ENCODE measurements around the gene GP2. TPM values are rescaled to one million over a fixed set of nuclear protein-coding genes. Genes with fewer than 3 reads are reported as not detected.

Gene GP2
- total RNA-seq (not detected), polyA plus RNA-seq (ENCODE audit: insufficient read length in 2 of 2) (under 1 TPM; 0.17 to 0.21 TPM)
- long read RNA-seq, donor 1 = 0 reads
- long read RNA-seq, donor 2 = 0 reads
- long read RNA-seq, donor 3 = 0 reads
- long read RNA-seq, donor 4 = 0 reads

- no peaks in the 10 kb centered on the region for H3K9me3 ChIP-seq (ENCODE audit: control insufficient read depth, insufficient read depth, low read length)
- H3K4me3 ChIP-seq (ENCODE audit: low read depth, low read length) = no peak within 1 kb of the TSS
- no peaks in the 10 kb centered on the region for H3K4me1 ChIP-seq (ENCODE audit: control insufficient read depth, insufficient read depth, low read length)
- H3K27me3 ChIP-seq (ENCODE audit: control insufficient read depth, insufficient read depth, low read length) = no peaks in the 10 kb centered on the region
- H3K27ac ChIP-seq (ENCODE audit: low read depth, low read length) = no peak within 1 kb of the TSS
- 81% methylated on average over 5 of the region's 7 CpGs for WGBS (ENCODE audit: insufficient coverage)
- H3K36me3 ChIP-seq (ENCODE audit: control insufficient read depth, insufficient read depth, low read length) = no peaks in the 10 kb centered on the region
- no peak for DNase-seq (ENCODE audit: low read depth in 4 of 6, low spot score in 6 of 6)
Observed at GRCh38 chr16:20327444-20328041, at the start of gene GP2. TSS of gene GP2 (minus strand) at chr16:20327513. CDS start at chr16:20326431, 1,082 bp downstream.

- H3K27me3 ChIP-seq (ENCODE audit: control insufficient read depth, insufficient read depth, low read length) = no peaks in the 10 kb centered on the region
- H3K27ac ChIP-seq (ENCODE audit: low read depth, low read length) = no peak overlapping the region
- no peak for DNase-seq (ENCODE audit: low read depth in 4 of 6, low spot score in 6 of 6)
- H3K4me3 ChIP-seq (ENCODE audit: low read depth, low read length) = no peak overlapping the region
- H3K9me3 ChIP-seq (ENCODE audit: control insufficient read depth, insufficient read depth, low read length) = no peaks in the 10 kb centered on the region
- WGBS (ENCODE audit: insufficient coverage) = 91% methylated on average over 2 of the region's 5 CpGs
- no peaks in the 10 kb centered on the region for H3K36me3 ChIP-seq (ENCODE audit: control insufficient read depth, insufficient read depth, low read length)
- no peaks in the 10 kb centered on the region for H3K4me1 ChIP-seq (ENCODE audit: control insufficient read depth, insufficient read depth, low read length)
Observed at GRCh38 chr16:20372701-20373100, 45.4 kb upstream of the GP2 start.

GRCh38 chr16:20369452-20370054 lies 42.2 kb upstream of the GP2 start:
- Histone ChIP-seq H3K36me3 (ENCODE audit: control insufficient read depth, insufficient read depth, low read length) (no peaks in the 10 kb centered on the region), H3K27me3 (ENCODE audit: control insufficient read depth, insufficient read depth, low read length) (no peaks in the 10 kb centered on the region), H3K27ac (ENCODE audit: low read depth, low read length) (no peak overlapping the region), H3K4me1 (ENCODE audit: control insufficient read depth, insufficient read depth, low read length) (no peaks in the 10 kb centered on the region), H3K9me3 (ENCODE audit: control insufficient read depth, insufficient read depth, low read length) (no peaks in the 10 kb centered on the region), H3K4me3 (ENCODE audit: low read depth, low read length) (no peak overlapping the region)
- DNase-seq (ENCODE audit: low read depth in 4 of 6, low spot score in 6 of 6) = no peak
- WGBS (ENCODE audit: insufficient coverage) = 90% methylated on average over 9 of the region's 9 CpGs

- Histone ChIP-seq H3K9me3 (ENCODE audit: control insufficient read depth, insufficient read depth, low read length) (no peaks in the 10 kb centered on the region), H3K4me1 (ENCODE audit: control insufficient read depth, insufficient read depth, low read length) (no peaks in the 10 kb centered on the region), H3K4me3 (ENCODE audit: low read depth, low read length) (no peak overlapping the region), H3K27ac (ENCODE audit: low read depth, low read length) (no peak overlapping the region), H3K27me3 (ENCODE audit: control insufficient read depth, insufficient read depth, low read length) (no peaks in the 10 kb centered on the region), H3K36me3 (ENCODE audit: control insufficient read depth, insufficient read depth, low read length) (no peaks in the 10 kb centered on the region)
- 78% methylated on average over 3 of the region's 3 CpGs for WGBS (ENCODE audit: insufficient coverage)
- DNase-seq (ENCODE audit: low read depth in 4 of 6, low spot score in 6 of 6) = peak in 1 of 6 donors; percentile 10
Observed at GRCh38 chr16:20364051-20364450, 36.7 kb upstream of the GP2 start.

DNA sequence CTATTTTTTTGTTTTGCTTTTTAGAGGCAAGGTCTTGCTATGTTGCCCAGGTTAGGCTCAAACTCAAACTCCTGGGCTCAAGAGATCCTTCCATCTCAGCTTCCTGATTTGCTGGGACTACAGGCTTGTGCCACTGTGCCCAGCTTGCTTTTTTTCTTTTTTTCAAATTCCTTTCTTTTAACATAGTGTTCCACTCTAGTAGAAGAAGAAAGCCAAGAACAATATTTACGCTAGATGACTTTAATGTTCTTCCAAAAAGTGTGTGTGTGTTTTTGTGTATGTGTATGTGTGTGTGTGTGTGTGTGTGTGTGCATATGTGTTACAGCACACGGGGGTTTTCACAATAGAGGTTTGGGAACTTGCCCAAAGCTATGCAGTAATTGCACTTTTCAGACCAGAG lies 35.9 kb upstream of the GP2 start:
- DNase-seq (ENCODE audit: low read depth in 4 of 6, low spot score in 6 of 6) = no peak
- Histone ChIP-seq H3K36me3 (ENCODE audit: control insufficient read depth, insufficient read depth, low read length) (no peaks in the 10 kb centered on the region), H3K4me3 (ENCODE audit: low read depth, low read length) (no peak overlapping the region), H3K9me3 (ENCODE audit: control insufficient read depth, insufficient read depth, low read length) (no peaks in the 10 kb centered on the region), H3K27me3 (ENCODE audit: control insufficient read depth, insufficient read depth, low read length) (no peaks in the 10 kb centered on the region), H3K27ac (ENCODE audit: low read depth, low read length) (no peak overlapping the region), H3K4me1 (ENCODE audit: control insufficient read depth, insufficient read depth, low read length) (no peaks in the 10 kb centered on the region)
- whole genome bisulfite sequencing (ENCODE audit: insufficient coverage) = 56% methylated on average over 2 of the region's 2 CpGs

DNA sequence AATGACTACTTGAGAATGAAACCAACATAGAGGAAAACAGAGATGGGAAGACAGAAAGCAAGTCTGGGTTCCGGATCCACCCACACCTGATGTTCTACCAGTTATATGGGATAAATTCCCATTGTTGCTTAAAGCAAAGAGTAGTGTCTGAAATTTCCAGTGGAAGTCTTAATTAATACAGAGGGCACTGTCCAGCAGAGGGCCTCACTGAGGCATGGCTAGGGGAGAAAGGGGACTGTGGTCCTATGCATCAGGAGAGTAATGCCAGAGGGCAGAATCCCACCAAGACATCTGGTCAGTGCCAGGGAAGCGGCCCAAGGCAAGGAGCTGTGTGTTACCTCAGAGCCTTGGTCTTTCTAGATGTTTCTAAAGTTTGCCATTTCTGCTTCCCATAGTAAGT lies 32.7 kb upstream of the GP2 start:
- H3K9me3 ChIP-seq (ENCODE audit: control insufficient read depth, insufficient read depth, low read length) = no peaks in the 10 kb centered on the region
- H3K27me3 ChIP-seq (ENCODE audit: control insufficient read depth, insufficient read depth, low read length) = no peaks in the 10 kb centered on the region
- no peak overlapping the region for H3K4me3 ChIP-seq (ENCODE audit: low read depth, low read length)
- no peaks in the 10 kb centered on the region for H3K36me3 ChIP-seq (ENCODE audit: control insufficient read depth, insufficient read depth, low read length)
- DNase-seq (ENCODE audit: low read depth in 4 of 6, low spot score in 6 of 6) = no peak
- WGBS (ENCODE audit: insufficient coverage) = no CpG with 5 or more reads among the region's 2 CpGs
- H3K4me1 ChIP-seq (ENCODE audit: control insufficient read depth, insufficient read depth, low read length) = no peaks in the 10 kb centered on the region
- H3K27ac ChIP-seq (ENCODE audit: low read depth, low read length) = no peak overlapping the region

DNA sequence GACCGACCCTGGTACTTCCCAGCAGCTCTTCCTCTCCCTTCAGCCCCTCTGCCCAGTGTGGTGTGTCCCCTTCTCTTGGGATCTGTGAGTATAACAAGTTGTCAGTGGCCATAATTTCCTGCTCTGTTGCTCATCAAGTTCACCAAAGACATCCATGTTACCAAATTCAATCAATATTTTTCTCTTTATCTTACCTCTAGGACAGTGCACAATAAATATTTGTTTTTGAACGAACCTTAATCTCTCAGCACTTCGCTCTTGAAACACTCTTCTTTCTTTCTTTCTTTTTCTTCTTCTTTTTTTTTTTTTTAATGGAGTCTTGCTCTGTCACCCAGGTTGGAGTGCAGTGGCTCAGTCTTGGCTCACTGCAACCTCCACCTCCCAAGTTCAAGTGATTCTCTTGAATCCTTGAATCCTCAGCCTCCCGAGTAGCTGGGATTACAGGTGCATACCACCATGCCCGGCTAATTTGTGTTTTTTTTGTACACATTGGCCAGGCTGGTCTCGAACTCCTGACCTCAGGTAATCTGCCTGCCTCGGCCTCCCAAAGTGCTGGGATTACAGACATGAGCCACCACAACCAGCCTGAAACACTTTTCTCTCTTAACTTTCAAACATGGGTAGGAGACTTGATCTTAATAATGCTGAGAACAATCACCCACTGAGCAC lies 27.9 kb upstream of the GP2 start:
- no peak overlapping the region for H3K4me3 ChIP-seq (ENCODE audit: low read depth, low read length)
- no peak for DNase-seq (ENCODE audit: low read depth in 4 of 6, low spot score in 6 of 6)
- H3K27ac ChIP-seq (ENCODE audit: low read depth, low read length) = no peak overlapping the region
- H3K36me3 ChIP-seq (ENCODE audit: control insufficient read depth, insufficient read depth, low read length) = no peaks in the 10 kb centered on the region
- WGBS (ENCODE audit: insufficient coverage) = 91% methylated on average over 5 of the region's 7 CpGs
- H3K4me1 ChIP-seq (ENCODE audit: control insufficient read depth, insufficient read depth, low read length) = no peaks in the 10 kb centered on the region
- no peaks in the 10 kb centered on the region for H3K9me3 ChIP-seq (ENCODE audit: control insufficient read depth, insufficient read depth, low read length)
- no peaks in the 10 kb centered on the region for H3K27me3 ChIP-seq (ENCODE audit: control insufficient read depth, insufficient read depth, low read length)

DNA sequence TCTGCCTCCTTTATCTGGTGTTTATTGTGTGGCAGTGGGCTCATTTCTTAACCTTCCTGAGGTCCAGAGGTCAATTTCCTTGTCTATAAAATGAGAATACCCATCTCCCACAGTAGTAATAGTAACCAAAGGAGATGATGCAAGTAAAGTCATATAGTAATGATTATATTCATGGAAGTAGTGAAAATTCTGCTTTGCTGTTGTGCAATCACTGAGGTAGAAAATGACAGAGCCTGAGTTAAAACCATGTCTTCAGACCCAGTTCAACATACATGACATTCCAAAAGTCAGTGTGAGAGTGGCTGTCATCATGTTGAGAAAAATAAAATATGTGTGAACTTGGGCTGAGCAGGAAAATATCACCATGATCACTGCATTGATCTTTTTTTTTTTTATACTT lies 26.1 kb upstream of the GP2 start:
- no peak overlapping the region for H3K27ac ChIP-seq (ENCODE audit: low read depth, low read length)
- no peaks in the 10 kb centered on the region for H3K36me3 ChIP-seq (ENCODE audit: control insufficient read depth, insufficient read depth, low read length)
- no peaks in the 10 kb centered on the region for H3K4me1 ChIP-seq (ENCODE audit: control insufficient read depth, insufficient read depth, low read length)
- H3K9me3 ChIP-seq (ENCODE audit: control insufficient read depth, insufficient read depth, low read length) = no peaks in the 10 kb centered on the region
- H3K4me3 ChIP-seq (ENCODE audit: low read depth, low read length) = no peak overlapping the region
- no peak for DNase-seq (ENCODE audit: low read depth in 4 of 6, low spot score in 6 of 6)
- peaks cover 3% of the 10 kb centered on the region for H3K27me3 ChIP-seq (ENCODE audit: control insufficient read depth, insufficient read depth, low read length)

DNA sequence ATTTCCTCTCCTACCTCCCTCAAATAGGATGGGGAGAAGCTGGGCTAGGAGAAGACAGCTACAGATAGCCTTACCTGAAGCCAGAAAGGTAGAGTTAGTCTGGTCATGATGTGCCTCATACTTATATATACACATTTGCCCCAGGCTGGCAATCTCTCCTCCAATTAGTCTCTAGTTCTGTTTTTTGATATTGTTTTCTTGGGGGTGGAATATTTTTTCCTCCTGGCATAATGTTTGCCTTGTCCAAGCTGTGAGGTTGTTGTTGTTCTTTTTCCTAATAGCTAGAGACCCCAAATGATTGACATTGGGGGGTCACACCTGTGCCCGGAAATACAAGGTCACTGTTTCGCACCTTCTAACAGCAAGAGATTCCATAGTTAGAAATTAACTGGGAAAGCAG lies 25.3 kb upstream of the GP2 start, which contains the start of gene UMOD:
TSS of gene UMOD (minus strand) at position 101 of the 400 bp plus-strand sequence. CDS start 1,978 bp downstream, outside the sequence.
- Histone ChIP-seq H3K36me3 (ENCODE audit: control insufficient read depth, insufficient read depth, low read length) (no peaks in the 10 kb centered on the region), H3K9me3 (ENCODE audit: control insufficient read depth, insufficient read depth, low read length) (no peaks in the 10 kb centered on the region), H3K27ac (ENCODE audit: low read depth, low read length) (no peak within 1 kb of the TSS), H3K27me3 (ENCODE audit: control insufficient read depth, insufficient read depth, low read length) (peaks cover 7% of the 10 kb centered on the region), H3K4me3 (ENCODE audit: low read depth, low read length) (no peak within 1 kb of the TSS), H3K4me1 (ENCODE audit: control insufficient read depth, insufficient read depth, low read length) (no peaks in the 10 kb centered on the region)
- DNase-seq (ENCODE audit: low read depth in 4 of 6, low spot score in 6 of 6) = no peak
- no CpG with 5 or more reads among the region's 2 CpGs for WGBS (ENCODE audit: insufficient coverage)

DNA sequence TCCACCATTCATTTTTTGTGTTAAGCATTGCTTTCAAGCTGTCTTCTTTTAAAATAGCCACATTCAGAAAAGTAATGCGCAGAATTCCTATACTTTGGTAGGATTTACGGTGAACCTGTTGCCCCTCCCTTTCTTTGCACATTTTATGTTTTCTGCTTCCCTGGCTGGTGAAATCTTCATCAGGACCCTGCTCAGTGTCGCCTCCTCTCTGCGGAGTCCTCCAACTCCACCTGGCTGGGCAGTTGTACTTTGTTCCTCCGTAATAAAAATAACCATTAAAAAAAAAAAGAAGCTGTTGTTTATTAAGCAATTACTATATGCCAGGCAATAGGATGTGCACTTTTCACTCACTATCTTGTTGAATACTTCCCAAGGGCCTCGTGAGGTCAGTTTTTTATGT lies 22.3 kb upstream of the GP2 start:
- H3K27ac ChIP-seq (ENCODE audit: low read depth, low read length) = no peak overlapping the region
- no peaks in the 10 kb centered on the region for H3K9me3 ChIP-seq (ENCODE audit: control insufficient read depth, insufficient read depth, low read length)
- no peaks in the 10 kb centered on the region for H3K36me3 ChIP-seq (ENCODE audit: control insufficient read depth, insufficient read depth, low read length)
- no peaks in the 10 kb centered on the region for H3K4me1 ChIP-seq (ENCODE audit: control insufficient read depth, insufficient read depth, low read length)
- WGBS (ENCODE audit: insufficient coverage) = 93% methylated on average over 2 of the region's 6 CpGs
- no peak for DNase-seq (ENCODE audit: low read depth in 4 of 6, low spot score in 6 of 6)
- H3K4me3 ChIP-seq (ENCODE audit: low read depth, low read length) = no peak overlapping the region
- peaks cover 7% of the 10 kb centered on the region for H3K27me3 ChIP-seq (ENCODE audit: control insufficient read depth, insufficient read depth, low read length)
